Activated CD8-positive, alpha-beta memory T cell treated with anti-CD3 and anti-CD28 coated beads, Interleukin-2, amount 50 U/mL, for 48 hours (primary cell): ENCODE data around the gene SLC13A5.
"Not testable (repeated sequence)": the region's sequence is repeated elsewhere in the genome, so short reads cannot be mapped to it uniquely, and the experiment has no call there.

Source experiments
- DNase-seq: peaks from one replicate; pipeline ENCODE4 v3.0.0-alpha.2; 2020

The SLC13A5 gene

GRCh38 chr17:6683081-6683684 lies 30.0 kb downstream of the SLC13A5 start:
- no peak for DNase-seq

GRCh38 chr17:6682339-6682738 lies 30.8 kb downstream of the SLC13A5 start:
- no peak for DNase-seq

- no peak for DNase-seq
Observed at GRCh38 chr17:6681671-6682070, 31.5 kb downstream of the SLC13A5 start.

GRCh38 chr17:6681176-6681575 lies 32.0 kb downstream of the SLC13A5 start:
- no peak for DNase-seq

- no peak for DNase-seq
Observed at GRCh38 chr17:6679241-6679640, 33.9 kb downstream of the SLC13A5 start.

- no peak for DNase-seq
Observed at GRCh38 chr17:6677946-6678345, 35.2 kb downstream of the SLC13A5 start.

GRCh38 chr17:6677158-6677831 lies 35.9 kb downstream of the SLC13A5 start:
- DNase-seq = no peak

GRCh38 chr17:6676802-6677157 lies 36.4 kb downstream of the SLC13A5 start:
- no peak for DNase-seq

- no peak for DNase-seq
Observed at GRCh38 chr17:6675201-6675825, 37.9 kb downstream of the SLC13A5 start.

GRCh38 chr17:6674586-6674985 lies 38.6 kb downstream of the SLC13A5 start:
- no peak for DNase-seq

- DNase-seq = no peak
Observed at GRCh38 chr17:6671431-6671830, 41.7 kb downstream of the SLC13A5 start.

- DNase-seq = no peak
Observed at GRCh38 chr17:6670999-6671398, 42.2 kb downstream of the SLC13A5 start.

GRCh38 chr17:6670571-6670970 lies 42.6 kb downstream of the SLC13A5 start:
- no peak for DNase-seq

GRCh38 chr17:6669479-6670212 lies 43.5 kb downstream of the SLC13A5 start:
- no peak for DNase-seq

GRCh38 chr17:6668727-6669425 lies 44.3 kb downstream of the SLC13A5 start:
- no peak for DNase-seq

GRCh38 chr17:6668219-6668618 lies 45.0 kb downstream of the SLC13A5 start:
- DNase-seq = no peak

- DNase-seq = no peak
Observed at GRCh38 chr17:6667516-6667915, 45.7 kb downstream of the SLC13A5 start.

- no peak for DNase-seq
Observed at GRCh38 chr17:6666557-6666956, 46.6 kb downstream of the SLC13A5 start.

- peak; percentile 66 for DNase-seq
Observed at GRCh38 chr17:6666077-6666521, 47.1 kb downstream of the SLC13A5 start.

GRCh38 chr17:6663200-6663599 lies 50.0 kb downstream of the SLC13A5 start:
- DNase-seq = not testable (repeated sequence)

GRCh38 chr17:6661464-6661848 lies 51.7 kb downstream of the SLC13A5 start:
- no peak for DNase-seq

- no peak for DNase-seq
Observed at GRCh38 chr17:6660805-6661463, 52.2 kb downstream of the SLC13A5 start.

- DNase-seq = no peak
Observed at GRCh38 chr17:6660101-6660500, 53.1 kb downstream of the SLC13A5 start.
